Eye (tissue), 1 donor: ENCODE results near the gene PRG3.
"Not testable (repeated sequence)": the region's sequence is repeated elsewhere in the genome, so short reads cannot be mapped to it uniquely, and the experiment has no call there.

ENCODE experiments used
- DNase-seq: peaks from one replicate; pipeline ENCODE4 v3.0.0-alpha.2; 2015

Gene PRG3

DNA sequence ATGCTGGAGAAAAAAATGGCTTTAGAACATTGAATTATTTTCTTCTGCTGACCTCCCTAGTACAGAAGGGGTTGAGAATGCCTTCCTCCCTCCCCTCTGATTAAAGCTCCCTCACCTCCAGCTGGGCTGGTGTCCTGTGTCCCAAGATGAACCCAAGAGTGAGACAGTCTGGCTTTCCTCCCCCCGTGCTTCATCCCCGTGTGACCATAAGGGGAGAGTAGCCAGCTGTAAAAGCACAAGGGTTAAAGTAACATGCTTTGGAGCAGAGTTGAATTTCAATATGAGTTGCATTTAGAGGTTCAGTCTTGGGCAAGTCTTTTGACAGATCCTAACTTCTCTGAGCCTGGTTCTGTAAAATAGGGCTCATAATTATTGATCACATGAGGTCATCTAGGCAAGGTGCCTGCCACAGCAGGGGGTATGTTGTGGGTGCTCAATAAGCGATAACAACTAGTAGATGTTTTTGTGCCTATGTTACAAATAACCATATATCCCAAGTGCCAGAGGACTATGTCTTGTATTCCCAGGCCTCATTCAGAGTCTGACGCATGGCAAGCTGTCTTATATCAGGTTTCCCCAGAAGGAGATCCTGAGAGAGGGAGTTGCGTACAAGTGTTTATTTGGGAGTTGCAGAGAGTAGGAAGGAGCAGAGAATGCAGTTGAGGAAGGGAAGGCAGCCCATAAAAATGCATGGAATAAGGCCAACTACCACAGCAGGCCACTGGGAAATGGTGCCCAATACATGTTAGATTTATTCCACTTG is 5.4 kb upstream of the PRG3 start:
- no peak for DNase-seq

DNA sequence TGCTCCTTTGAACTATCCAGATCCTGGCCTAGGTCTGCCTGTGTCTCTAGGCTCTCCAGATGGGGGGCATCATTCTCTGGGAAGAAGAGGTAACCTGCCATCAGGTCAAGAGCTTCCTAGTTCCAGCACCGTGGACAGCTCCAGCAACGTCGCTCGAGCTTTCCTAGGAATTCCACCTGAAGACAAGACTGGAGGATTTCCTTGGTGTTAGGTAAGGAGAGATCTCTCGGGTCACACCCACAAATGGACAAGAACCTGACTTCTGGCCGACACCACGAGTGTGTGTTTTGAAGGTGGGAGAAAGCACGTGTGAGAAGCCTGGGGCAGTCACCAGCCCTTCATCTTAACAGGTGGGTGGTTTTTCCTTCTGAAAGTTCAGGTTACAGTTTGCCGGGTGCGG is 1.2 kb downstream of the PRG3 start:
- DNase-seq = peak; percentile 53

DNA sequence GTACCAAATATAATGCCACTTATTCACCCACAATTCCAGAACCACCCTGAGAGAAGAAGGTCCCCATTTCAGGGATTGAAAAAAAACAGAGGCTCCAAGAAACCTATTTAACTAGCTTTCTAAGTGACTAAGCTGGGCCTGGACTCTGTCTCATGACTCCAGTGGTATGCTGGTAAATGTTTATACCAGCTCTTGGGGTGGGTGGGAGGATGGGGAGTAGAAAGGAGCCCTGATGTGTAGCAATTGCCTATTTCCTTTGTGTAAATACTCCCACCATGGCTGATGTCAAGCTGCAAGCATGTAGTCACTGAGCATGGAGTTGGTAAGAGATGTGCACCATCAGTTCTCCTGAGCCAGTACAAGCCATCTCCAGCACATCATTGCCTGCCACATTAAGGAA is 2.8 kb downstream of the PRG3 start:
- no peak for DNase-seq

DNA sequence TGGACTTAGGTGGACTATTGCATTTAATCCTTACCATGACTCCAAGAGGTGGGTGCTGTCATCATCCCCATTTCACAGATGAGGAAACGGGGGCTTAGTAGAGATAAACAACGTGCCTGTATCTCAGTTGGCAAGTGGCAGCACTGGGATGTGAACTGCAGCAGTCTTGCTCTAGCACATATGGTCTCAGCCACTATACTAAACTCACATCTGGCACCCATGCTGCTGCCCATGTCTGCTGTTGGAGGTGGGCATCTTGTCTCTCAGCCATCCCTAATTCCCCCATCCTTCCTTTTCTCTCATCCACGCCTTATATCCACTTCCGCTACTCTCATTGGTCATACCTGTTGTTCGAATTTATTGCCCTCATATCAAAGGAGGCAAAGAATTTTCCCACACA is 3.8 kb downstream of the PRG3 start:
- no peak for DNase-seq

DNA sequence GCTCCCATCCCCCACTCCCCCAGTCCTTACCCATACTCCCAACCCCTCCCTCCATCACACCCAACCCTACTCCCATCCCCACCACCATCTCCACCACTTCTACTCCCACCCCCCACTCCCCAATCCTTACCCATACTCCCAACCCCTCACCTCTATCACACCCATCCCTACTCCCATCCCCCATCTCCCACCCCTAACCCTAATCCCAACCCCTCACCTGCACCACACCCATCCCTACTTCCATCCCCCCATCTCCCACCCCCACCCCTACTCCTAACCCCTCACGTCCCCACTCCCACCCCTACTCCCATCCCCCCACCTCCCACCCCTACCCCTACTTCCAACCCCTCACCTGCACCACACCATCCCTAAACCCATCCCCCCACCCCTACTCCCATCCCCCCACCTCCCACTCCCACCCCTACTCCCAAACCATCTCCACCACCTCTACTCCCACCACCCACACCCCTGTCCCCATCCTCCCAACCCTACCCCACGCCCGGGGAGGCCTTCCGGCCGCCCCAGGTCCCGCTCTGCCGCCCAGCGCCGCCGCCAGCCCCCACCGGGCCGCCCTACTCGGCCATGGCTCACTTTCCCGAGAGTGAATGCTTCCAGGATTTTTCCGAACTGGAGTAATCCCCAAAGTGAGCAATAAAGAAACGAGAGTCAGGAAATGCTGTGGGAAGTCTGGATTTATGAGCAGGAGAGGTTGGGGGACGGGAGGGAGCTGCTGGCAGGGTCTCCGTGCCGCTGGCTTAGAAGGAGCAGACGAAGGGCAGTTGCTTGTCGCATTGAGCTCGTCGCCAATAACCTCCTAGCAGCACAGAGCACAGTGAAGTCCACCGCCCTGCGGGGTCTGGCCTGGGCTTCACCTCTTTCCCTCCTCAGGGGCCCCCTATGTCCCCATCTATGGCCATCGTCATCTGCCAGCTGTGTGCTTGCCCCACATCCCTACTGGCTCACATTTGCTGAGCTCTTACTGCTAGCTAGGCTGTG is 4.6 kb downstream of the PRG3 start:
- DNase-seq = no peak

DNA sequence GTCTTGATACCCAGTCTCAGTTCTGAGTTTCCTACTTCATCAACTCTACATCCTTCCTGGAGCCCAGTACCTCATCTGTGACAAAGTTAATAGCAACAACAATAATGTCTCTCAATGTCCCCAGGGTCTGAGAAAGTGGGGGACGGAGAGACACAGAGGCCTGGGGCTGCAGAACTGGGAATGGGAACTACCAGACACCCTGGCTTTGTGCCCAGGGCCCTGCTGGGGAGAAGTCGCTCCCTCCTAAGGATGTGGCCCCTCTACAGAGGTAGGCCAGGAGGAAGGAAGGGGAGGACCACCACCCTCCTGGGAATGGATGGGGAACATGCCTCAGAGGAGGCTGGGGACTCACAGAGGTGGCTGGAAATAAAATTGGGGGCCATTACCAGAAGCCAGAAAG is 5.5 kb downstream of the PRG3 start:
- DNase-seq = no peak

DNA sequence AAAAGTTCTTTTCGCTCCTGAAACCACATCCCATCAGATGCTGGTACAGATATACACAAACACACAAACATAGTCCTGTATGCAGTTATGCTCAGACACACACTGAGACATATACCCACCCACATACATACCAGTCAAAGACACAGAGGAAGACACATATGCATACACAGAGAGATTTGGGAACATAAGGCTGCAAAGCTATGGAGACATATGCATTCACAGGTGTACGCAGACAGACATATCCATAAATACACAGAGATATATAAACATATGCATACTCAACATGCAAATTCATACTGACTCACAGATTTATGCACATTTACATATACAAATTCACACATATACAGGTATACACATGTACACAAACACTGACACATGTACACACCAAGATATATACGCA is 6.0 kb downstream of the PRG3 start:
- no peak for DNase-seq

DNA sequence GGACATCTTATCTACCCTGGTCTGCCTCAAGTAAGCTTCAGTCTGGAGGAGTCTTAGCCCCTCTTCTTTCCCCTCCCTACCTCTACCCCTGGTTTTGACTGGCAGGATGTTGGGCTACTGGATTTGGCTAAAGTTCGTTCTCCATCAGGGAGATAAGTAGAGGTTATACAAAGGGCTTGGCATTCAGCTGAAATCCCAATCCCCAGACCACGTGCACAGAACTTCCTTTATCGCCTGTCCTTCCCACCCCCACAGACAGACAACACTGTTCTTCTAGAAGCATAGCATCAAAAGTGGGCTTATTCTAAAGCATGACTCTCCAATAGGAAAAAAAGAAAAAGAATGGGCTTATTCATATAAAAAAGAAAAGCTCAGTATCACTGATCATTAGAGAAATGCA is 7.8 kb downstream of the PRG3 start:
- no peak for DNase-seq

DNA sequence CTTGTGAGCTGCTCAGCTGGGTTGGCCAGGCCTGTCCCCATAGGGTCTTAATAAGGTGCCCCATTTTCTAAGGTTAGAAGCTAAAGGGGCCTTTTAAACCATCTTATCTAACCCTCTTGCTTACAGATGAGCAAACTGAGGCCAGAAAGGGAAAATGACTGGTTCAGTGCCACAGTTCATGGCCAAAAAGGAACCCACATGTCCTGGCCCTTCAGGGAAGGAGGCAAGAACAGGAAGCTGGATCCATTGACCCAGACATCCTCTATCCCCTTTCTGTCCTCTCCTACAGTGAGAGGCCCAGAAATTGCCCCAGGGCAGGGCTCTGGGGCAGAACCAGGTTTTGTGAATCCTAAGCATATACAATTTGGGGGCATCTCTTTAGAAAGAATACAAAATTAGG is 10.0 kb downstream of the PRG3 start:
- DNase-seq = no peak

DNA sequence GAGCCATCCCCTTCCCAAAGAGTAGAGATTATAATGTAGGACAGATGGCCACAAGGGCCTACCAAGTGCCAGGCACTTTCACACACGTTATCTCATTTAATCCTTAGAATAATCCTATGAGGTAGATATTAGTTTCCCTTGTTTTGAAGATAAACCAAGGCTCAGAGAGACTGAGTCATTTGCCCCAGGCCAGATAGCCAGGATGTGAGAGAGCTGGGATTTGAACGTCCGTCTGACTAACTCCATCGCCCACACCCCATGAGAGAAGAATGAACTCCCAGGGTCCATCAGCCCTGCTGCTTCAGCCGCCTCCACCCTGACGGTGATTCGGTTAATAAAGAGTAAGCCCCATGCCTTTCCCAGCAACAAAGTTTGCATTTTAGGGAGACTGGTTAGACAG is 10.7 kb downstream of the PRG3 start:
- no peak for DNase-seq

DNA sequence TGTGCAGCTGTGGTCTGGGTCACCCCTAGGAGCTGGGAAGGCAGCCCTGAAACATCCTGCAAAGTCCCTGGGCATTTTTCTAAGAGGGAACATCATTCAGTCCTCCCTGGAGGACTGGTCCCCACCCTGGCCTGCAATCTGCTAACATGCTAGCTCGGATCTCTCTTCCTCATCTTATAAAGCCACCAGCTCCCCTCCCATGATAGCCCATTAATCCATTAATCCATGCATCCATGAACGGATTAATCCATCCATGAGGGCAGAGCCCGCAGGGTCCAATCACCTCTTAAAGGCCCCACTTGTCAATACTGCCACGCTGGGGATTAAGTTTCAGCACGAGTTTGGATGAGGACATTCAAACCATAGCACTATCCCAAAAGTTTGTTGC is 12.1 kb downstream of the PRG3 start:
- DNase-seq = peak; percentile 74

DNA sequence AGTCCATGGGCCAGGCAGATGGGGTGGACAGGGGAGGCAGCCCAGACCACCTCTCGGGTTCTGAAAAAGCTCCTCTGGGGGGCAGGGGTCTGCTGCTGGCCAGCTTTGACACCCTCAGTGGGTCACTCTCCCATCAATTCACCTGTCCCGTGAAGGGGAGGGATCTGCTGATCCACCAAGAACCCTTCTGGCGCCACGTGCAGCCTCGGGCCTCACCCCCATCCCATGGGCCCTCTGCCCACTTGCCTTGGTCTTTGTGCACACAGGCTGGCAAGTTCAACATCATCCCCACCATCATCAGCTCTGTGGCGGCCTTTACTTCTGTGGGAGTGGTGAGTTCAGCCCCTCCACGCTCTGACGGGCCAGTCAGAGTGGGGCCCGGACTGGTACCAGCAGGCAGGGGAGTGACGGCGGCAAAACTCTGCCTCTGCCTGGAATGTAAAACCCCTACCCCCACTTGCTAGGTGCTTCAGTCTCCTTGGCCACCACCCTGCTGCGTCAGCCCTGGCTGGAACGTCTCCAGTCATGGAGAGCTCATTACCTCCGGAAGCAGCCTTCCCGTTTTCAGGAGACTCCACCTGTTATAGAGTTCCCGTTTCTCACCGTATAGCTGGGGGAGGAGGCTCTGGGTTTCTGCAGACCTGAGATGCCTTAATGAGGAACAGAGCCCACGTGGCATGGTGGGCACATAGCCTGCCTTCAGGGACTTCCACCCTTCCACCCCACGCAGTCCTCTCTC is 12.7 kb downstream of the PRG3 start:
- DNase-seq = no peak

DNA sequence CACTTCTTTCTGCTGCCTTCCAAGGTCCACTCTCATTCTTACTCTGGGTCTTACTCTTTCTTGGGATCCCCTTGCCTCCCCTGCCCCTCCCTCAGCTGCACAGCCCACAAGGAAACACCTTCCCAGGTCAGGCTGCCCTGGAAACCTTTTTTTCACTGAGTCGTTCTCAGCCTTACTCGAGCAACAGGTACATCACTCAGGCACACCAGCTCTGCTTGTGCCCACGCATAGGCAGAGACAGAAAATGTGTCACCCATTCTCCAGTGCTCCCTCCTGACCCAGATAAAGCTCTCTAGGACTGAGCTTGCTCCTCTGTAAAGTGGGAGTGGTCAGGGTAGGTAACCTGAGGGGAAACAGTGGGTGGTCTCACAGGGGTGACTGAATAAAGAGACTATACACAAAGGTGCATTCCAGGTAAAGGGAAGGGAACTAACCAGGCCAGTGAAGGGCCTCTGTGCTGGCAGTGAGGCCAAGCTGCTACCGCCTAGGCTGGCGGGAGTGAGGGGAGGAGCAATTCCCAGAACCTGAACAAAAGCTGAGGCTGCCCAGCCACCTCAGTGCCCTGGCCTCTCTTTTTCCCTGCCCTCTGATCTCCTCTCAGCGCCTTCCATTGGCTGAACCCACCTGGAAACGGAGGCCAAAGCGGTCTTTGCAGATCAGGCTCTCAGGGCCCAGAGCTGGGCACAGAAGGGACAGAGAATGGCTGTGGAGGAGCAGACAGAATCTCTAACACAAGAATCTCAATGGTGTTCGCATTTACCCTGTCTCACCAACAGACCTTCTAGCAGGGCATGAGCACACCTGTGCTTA is 15.9 kb downstream of the PRG3 start:
- no peak for DNase-seq

DNA sequence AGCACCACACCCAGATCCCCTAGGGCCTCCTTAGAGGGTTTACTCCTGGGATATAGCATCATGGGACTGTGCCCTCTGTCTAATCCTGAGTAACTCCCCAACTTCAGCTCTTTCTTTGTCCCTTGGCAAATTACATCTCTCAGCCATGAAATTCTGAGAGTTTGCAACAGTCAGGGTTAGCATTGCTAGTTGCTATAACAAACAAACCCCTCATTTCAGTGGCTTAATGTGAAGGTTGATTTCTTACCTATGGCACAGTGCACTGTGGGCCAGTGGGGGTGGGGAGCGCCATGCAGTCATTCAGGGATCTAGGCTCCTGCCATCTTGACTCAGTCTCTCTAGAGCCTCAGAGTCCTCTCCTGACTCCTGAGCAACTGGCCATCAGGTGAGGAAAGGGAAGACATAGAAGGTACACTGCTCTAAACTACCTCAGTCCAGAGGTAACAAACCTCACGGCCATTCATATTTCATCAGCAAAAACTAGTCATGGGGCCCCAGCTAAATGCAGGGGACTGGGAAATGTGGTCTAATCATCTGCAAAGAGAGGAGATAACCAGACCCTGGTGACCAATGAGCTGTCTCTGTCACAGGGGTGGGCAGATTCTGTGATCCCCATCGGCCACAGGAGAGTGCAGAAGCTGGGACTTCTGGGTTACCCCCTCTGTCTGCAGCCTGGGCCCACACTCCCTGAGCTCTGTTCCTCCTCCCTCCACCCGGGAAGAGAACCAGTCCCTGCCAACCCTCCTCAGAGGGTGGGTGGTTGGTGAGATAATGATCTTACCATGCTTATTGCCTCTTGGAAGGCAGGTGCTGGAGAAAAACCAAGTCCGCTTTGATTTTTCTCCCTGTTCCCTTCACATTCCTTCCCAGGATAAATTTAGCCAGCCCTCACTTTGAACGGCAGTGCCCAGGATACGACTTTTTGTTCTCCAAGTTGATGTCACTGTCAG is 17.5 kb downstream of the PRG3 start:
- no peak for DNase-seq

DNA sequence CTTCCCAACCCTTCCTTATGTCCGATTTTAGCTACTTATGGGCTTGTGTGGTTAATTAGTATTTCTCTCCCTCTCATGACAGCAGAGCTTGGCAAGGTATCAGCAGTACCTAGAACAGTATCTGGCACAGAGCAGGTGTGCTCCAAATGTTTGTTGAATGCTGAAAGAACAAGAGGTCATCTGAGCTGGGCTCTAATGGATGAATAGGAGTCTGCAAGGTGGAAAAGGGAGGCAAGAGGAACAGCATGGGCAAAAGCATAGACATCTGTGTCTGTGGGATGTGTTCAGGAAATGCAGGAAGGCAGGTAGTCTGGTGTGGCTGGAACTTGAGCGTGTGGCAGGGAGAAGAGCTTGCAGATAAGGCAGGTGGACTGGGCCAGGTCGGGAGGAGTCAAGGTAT is 19.0 kb downstream of the PRG3 start:
- DNase-seq = no peak

DNA sequence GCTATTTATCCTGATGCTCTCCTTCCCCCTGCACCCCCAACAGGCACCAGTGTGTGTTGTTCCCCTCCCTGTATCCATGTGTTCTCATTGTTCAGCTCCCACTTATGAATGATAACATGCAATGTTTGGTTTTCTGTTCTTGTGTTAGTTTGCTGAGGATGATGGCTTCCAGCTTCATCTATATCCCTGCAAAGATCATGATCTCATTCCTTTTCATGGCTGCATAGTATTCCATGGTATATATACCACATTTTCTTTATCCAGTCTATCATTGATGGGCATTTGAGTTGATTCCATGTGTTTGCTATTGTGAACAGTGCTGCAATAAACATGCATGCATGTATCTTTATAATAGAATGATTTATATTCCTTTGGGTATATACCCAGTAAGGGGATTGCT is 19.5 kb downstream of the PRG3 start:
- DNase-seq = not testable (repeated sequence)

DNA sequence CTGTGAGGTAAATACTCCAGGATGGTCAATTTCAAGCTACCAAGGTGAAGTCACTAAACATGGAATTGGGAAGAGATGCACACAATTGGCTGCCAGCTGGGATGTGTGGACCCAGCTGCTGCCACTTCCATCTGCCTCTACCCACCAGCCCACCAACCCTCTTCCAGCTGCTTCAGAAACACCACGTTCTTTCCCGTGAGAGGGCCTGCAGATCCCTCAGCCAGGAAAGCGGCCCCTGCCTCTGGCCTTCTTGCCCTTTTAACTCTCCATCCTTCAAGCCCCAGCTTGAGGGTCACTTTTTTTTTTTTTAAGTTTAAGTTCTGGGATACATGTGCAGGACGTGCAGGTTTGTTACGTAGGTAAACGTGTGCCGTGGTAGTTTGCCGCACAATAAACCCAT is 20.0 kb downstream of the PRG3 start:
- no peak for DNase-seq

DNA sequence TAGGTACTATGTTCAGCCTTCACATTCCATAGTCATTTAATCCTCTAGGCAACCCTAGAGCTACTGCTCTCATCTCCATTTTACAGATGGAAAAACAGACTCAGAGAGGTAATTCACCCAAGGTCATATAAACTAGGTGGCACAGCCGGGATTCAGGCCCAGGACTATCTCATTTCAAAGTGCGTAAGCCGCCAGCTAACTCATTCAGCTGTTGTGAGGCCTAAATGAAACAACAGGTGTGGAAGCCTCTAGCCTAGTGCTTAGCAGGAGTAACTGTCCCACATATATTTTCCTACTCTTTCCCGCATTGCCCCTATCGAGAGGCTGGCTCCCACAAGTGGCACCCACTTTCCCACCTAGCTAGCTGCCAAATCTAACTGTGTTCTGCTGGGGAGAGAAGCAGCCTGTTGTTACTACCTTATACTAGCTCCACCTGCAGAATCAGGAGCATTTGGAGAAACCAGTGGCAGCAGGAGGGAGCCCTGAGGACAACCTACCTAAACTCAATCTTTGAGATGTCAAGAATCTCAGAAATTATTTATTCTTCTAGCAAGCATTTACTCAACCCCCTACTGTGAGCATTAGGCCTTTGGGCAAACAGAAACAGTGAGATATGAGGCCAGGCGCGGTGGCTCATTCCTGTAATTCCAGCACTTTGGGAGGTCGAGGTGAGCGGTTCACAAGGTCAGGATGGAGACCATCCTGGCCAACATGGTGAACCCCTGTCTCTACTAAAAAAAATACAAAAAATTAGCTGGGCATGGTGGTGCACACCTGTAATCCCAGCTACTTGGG is 20.9 kb downstream of the PRG3 start:
- no peak for DNase-seq

DNA sequence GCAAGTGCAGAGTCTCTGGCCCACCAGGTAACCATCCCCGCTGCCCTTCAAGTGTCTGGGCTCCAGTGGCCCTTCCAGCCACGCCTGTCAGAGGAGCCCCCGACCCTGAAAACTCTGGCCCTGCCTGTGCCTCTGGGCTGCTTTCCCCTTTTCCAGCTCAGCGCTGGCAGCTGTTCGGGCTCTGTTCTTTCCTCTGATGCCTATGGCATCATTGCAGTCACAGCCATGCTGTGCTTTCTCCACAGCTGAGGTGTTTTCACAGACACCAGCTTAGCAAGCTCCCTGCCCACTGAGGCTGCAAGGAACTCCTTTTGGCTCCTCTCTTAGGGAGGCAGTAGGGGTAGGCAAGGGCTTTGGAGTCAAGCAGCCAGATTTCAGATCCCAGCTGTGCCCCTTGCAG is 21.6 kb downstream of the PRG3 start:
- DNase-seq = no peak

DNA sequence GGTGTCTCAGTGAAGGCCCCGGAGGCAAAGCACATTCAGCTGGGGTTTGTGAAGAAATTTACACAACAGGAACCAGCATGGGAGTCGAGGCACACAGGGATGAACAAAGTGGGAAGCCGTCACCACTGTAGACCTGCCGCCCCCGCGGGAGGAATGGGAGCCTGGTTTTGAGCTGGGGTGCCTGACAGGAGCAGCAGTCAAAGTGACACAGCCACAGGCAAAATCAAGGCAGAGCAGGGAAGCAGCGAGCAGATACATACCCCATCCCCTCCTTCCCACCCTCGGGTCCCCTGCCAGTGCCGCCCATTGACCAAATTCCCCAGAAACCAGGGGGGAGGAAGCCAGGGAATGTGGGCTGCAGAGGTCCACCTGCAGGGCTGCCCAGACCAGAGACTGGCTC is 22.0 kb downstream of the PRG3 start:
- no peak for DNase-seq

DNA sequence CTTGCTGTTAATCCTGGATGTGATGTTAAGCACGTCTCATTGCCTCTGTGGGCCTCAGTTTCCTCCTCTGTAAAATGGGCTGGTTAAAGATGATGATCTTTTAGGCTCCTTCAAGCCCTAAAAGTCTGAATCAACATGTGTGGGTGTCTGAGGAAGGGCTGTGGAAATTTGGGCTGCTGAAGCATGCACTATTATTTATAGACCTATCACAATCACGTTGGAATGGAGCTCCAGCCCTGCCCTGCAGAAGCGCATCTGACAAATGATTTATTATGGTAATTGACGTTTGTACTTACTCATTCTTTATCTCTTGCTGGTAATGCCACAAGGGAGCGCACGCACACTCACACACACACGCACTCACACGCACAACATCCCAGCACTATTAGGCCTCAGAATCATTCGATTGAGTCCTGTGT is 22.4 kb downstream of the PRG3 start:
- no peak for DNase-seq
